Erythroblast (primary cell): ENCODE data around the gene TRAPPC3.

Source experiments
- GATA1 ChIP-seq: IDR thresholded peaks from 2 replicates; pipeline ENCODE4 v1.6.1; 2011; ENCODE audit warnings: low read depth, mild to moderate bottlenecking, control low read depth, low read length, moderate library complexity
- POLR2A ChIP-seq: IDR thresholded peaks from 2 replicates; pipeline ENCODE4 v1.6.1; 2011; ENCODE audit warnings: mild to moderate bottlenecking, low read length

GRCh38 chr1:36135796-36136195, 13.5 kb downstream of the TRAPPC3 start:
- TF ChIP-seq POLR2A = no peak
- TF ChIP-seq GATA1 = no peak
